HepG2 (cell line): ENCODE results near the gene SLC35A1. TPM values are rescaled to one million over a fixed set of nuclear protein-coding genes. Genes with fewer than 3 reads are reported as not detected.
A peak's percentile ranks its signal among the peaks of the same experiment; 100 is the strongest.

Source experiments
- EP300 ChIP-seq, 3 experiments: sonication (generic) in 1 of 3; formaldehyde crosslinking in 1 of 3; IDR thresholded peaks; 2 replicates each; pipeline versions ENCODE4 v1.5.1 to v1.6.1; 2011 to 2020; ENCODE audit warnings: low read depth in 2 of 3, low read length in 2 of 3, borderline replicate concordance in 1 of 3, improper control_type of control experiment in 1 of 3, mild to moderate bottlenecking in 1 of 3, missing genetic modification reagents in 1 of 3, moderate library complexity in 1 of 3
- GTF2F1 ChIP-seq: fragments of 150-350 bp; IDR thresholded peaks from 2 replicates; pipeline ENCODE4 v1.6.1; 2014; ENCODE audit warnings: low read length
- HMGXB3 ChIP-seq: sonication (generic); formaldehyde crosslinking; IDR thresholded peaks from 2 replicates; pipeline ENCODE4 v1.4.0; 2020; ENCODE audit warnings: missing genetic modification reagents, borderline replicate concordance
- KDM4B ChIP-seq: sonication (generic); formaldehyde crosslinking; IDR thresholded peaks from 2 replicates; pipeline ENCODE4 v1.4.0; 2020; ENCODE audit warnings: missing genetic modification reagents
- MATR3 ChIP-seq: sonication (generic); formaldehyde crosslinking; IDR thresholded peaks from 2 replicates; pipeline ENCODE4 v1.4.0; 2020; ENCODE audit warnings: missing genetic modification reagents
- STAG1 ChIP-seq: sonication (generic); formaldehyde crosslinking; IDR thresholded peaks from 2 replicates; pipeline ENCODE4 v1.4.0; 2020; ENCODE audit warnings: missing genetic modification reagents
- ZBTB39 ChIP-seq: sonication (generic); formaldehyde crosslinking; IDR thresholded peaks from 2 replicates; pipeline ENCODE4 v1.5.0; 2020; ENCODE audit warnings: missing genetic modification reagents
- ZC3H13 ChIP-seq: sonication (generic); formaldehyde crosslinking; IDR thresholded peaks from 2 replicates; pipeline ENCODE4 v1.8.1; 2023; ENCODE audit warnings: mild to moderate bottlenecking, missing genetic modification reagents, moderate library complexity
- ZFP91 ChIP-seq: sonication (generic); formaldehyde crosslinking; IDR thresholded peaks from 2 replicates; pipeline ENCODE4 v1.9.0; 2022; ENCODE audit warnings: missing genetic modification reagents, mild to moderate bottlenecking, borderline replicate concordance
- ZNF20 ChIP-seq: sonication (generic); formaldehyde crosslinking; IDR thresholded peaks from 2 replicates; pipeline ENCODE4 v1.4.0; 2020; ENCODE audit warnings: mild to moderate bottlenecking, moderate library complexity, missing genetic modification reagents
- ZNF256 ChIP-seq: sonication (generic); formaldehyde crosslinking; conservative IDR thresholded peaks from 2 replicates; pipeline ENCODE4 v1.4.0; 2020; ENCODE audit warnings: missing genetic modification reagents
- ZNF276 ChIP-seq: sonication (generic); formaldehyde crosslinking; IDR thresholded peaks from 2 replicates; pipeline ENCODE4 v1.4.0; 2020; ENCODE audit warnings: mild to moderate bottlenecking, low read depth, missing genetic modification reagents
- ZNF564 ChIP-seq: sonication (generic); formaldehyde crosslinking; IDR thresholded peaks from 2 replicates; pipeline ENCODE4 v1.8.1; 2023; ENCODE audit warnings: mild to moderate bottlenecking, missing genetic modification reagents
- ZNF567 ChIP-seq: sonication (generic); formaldehyde crosslinking; IDR thresholded peaks from 2 replicates; pipeline ENCODE4 v1.8.1; 2023; ENCODE audit warnings: mild to moderate bottlenecking, missing genetic modification reagents, borderline replicate concordance
- ZNF660 ChIP-seq: sonication (generic); formaldehyde crosslinking; IDR thresholded peaks from 2 replicates; pipeline ENCODE4 v1.5.1; 2020; ENCODE audit warnings: mild to moderate bottlenecking, low read depth, missing genetic modification reagents, borderline replicate concordance
- ZNF713 ChIP-seq: sonication (generic); formaldehyde crosslinking; IDR thresholded peaks from 2 replicates; pipeline ENCODE4 v1.4.0; 2020; ENCODE audit warnings: mild to moderate bottlenecking, missing genetic modification reagents
- polyA plus RNA-seq, 8 experiments: library from polyadenylated mRNA; depleted of rRNA in 3 of 8; stranded (reverse) in 7 of 8; unstranded in 1 of 8; fragments of >200 nt; fragmentation: Illumina TruSeq in 4 of 8; extraction: Trizol in 4 of 8; gene quantifications; 2 replicates each; pipeline versions ENCODE4 v1.2.1 to v1.2.3, GENCODE V29; 2011 to 2016; ENCODE audit warnings: low read depth in 4 of 8, missing spikeins in 1 of 8, mixed read lengths in 1 of 8; ENCODE audit not compliant: insufficient read depth in 1 of 8
- total RNA-seq, 5 experiments: library from RNA; depleted of rRNA; stranded (reverse); fragments of >200 nt; fragmentation: Illumina TruSeq; extraction: Trizol; gene quantifications; 2 replicates each; pipeline ENCODE4 v1.2.3, GENCODE V29; 2016; ENCODE audit warnings: low read depth in 1 of 5
- TF ChIP-seq, protein P1 (sequence below): sonication (generic); formaldehyde crosslinking; IDR thresholded peaks from 2 replicates; pipeline ENCODE4 v1.4.0; 2020; ENCODE audit warnings: missing genetic modification reagents

SLC35A1 gene
- total and polyA plus RNA-seq, 2 of the 13 experiments (the other 11 are each of a cell fraction or from before 2014, with no cell fraction given): 24.8 to 25.1 TPM

GRCh38 chr6:87436435-87436834 is 36.3 kb upstream of the SLC35A1 start (continued):
- TF ChIP-seq, protein P1, sequence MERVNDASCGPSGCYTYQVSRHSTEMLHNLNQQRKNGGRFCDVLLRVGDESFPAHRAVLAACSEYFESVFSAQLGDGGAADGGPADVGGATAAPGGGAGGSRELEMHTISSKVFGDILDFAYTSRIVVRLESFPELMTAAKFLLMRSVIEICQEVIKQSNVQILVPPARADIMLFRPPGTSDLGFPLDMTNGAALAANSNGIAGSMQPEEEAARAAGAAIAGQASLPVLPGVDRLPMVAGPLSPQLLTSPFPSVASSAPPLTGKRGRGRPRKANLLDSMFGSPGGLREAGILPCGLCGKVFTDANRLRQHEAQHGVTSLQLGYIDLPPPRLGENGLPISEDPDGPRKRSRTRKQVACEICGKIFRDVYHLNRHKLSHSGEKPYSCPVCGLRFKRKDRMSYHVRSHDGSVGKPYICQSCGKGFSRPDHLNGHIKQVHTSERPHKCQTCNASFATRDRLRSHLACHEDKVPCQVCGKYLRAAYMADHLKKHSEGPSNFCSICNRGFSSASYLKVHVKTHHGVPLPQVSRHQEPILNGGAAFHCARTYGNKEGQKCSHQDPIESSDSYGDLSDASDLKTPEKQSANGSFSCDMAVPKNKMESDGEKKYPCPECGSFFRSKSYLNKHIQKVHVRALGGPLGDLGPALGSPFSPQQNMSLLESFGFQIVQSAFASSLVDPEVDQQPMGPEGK (CRISPR knock-in tag): peak; percentile 31; the same call in 1 of the 2 replicates
- TF ChIP-seq ZC3H13 (0 out of 2 replicates have a peak, but pooled peaks have one; percentile 57), EP300 (IDR thresholded peaks at IDR 0.05; ENCODE audit: low read depth in 2 of 2, low read length in 2 of 2) (no peak), EP300 (CRISPR knock-in tag; IDR thresholded peaks at IDR 0.05; ENCODE audit: borderline replicate concordance) (no peak), ZNF276 (CRISPR knock-in tag) (no peak), MATR3 (no peak), ZNF567 (no peak), STAG1 (peak; percentile 17; the same call in 1 of the 2 replicates), ZNF256 (CRISPR knock-in tag) (peak; percentile 65; the same call in 1 of the 2 replicates), KDM4B (CRISPR knock-in tag) (0 out of 2 replicates have a peak, but pooled peaks have one; percentile 72), ZBTB39 (no peak), ZNF660 (CRISPR knock-in tag) (no peak), ZNF20 (no peak), ZNF564 (0 out of 2 replicates have a peak, but pooled peaks have one; percentile 44), GTF2F1 (no peak), HMGXB3 (CRISPR knock-in tag) (peak; percentile 89), ZNF713 (CRISPR knock-in tag) (no peak), ZFP91 (CRISPR knock-in tag) (no peak; the same call in 1 of the 2 replicates)
